Endothelial cell (in vitro differentiated cells): ENCODE results near the gene VRTN. TPM values are rescaled to one million over a fixed set of nuclear protein-coding genes. Genes with fewer than 3 reads are reported as not detected.
"Not testable (repeated sequence)": the region's sequence is repeated elsewhere in the genome, so short reads cannot be mapped to it uniquely, and the experiment has no call there.

Experiments used
- DNase-seq: peaks from one replicate; pipeline ENCODE4 v3.0.0; 2021; ENCODE audit warnings: low spot score
- H3K27ac Mint-ChIP-seq: one replicate; pipeline ENCODE4 v1.8.0; 2021; ENCODE audit warnings: mixed read lengths, inconsistent platforms; ENCODE audit not compliant: unreplicated experiment
- H3K27me3 Mint-ChIP-seq: one replicate; pipeline ENCODE4 v1.8.0; 2021; ENCODE audit warnings: mild to moderate bottlenecking, moderate library complexity, mixed read lengths, inconsistent platforms; ENCODE audit not compliant: unreplicated experiment
- H3K36me3 Mint-ChIP-seq: one replicate; pipeline ENCODE4 v1.8.0; 2021; ENCODE audit warnings: mild to moderate bottlenecking, low read depth, mixed read lengths, inconsistent platforms; ENCODE audit not compliant: unreplicated experiment
- H3K4me1 Mint-ChIP-seq: one replicate; pipeline ENCODE4 v1.8.0; 2021; ENCODE audit warnings: mild to moderate bottlenecking, mixed read lengths, inconsistent platforms; ENCODE audit not compliant: unreplicated experiment
- H3K4me3 Mint-ChIP-seq: one replicate; pipeline ENCODE4 v1.8.0; 2021; ENCODE audit warnings: mild to moderate bottlenecking, mixed read lengths, inconsistent platforms; ENCODE audit not compliant: unreplicated experiment
- H3K9me3 Mint-ChIP-seq: one replicate; pipeline ENCODE4 v1.8.0; 2021; ENCODE audit warnings: mixed read lengths, inconsistent platforms; ENCODE audit not compliant: unreplicated experiment
- total RNA-seq: library from RNA; stranded (reverse); fragmentation: NEBNext Ultra II Directional; extraction: Animal tissue kit (Norgen Biotek cat#: 25700); gene quantifications from one replicate; pipeline ENCODE4 v1.2.1, GENCODE V29; 2021; ENCODE audit not compliant: unreplicated experiment
- TF ChIP-seq, protein P1 (sequence below): fragments of 200-600 bp; sonication (generic); IDR thresholded peaks from one replicate; pipeline ENCODE4 v1.5.0; 2021; ENCODE audit warnings: antibody characterized with exemption; ENCODE audit not compliant: unreplicated experiment

Gene VRTN
- total RNA-seq, 1 donor from 2014 or later = 4.3 TPM

DNA sequence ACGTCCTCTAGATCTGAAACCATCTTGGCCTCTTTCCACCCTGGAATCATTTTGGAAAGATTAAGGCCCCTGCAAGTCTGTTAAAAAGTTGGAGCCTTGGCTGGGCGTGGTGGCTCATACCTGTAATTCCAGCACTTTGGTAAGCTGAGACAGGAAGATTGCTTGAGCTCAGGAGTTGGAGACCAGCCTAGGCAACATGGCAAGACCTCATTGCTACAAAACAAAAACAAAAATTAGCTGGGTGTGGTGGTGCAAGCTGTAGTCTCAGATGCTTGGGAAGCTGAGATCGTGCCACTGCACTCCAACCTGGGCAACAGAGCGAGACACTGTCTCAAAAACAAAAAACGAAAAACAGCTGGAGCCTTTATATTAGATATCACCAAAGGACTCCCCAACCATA, 34.7 kb upstream of the VRTN start:
- no peaks in the 10 kb centered on the region for H3K36me3 Mint-ChIP-seq
- no peak overlapping the region for H3K4me3 Mint-ChIP-seq
- H3K9me3 Mint-ChIP-seq = no peaks in the 10 kb centered on the region
- no peak for DNase-seq
- no peak overlapping the region for H3K27ac Mint-ChIP-seq
- no peaks in the 10 kb centered on the region for H3K27me3 Mint-ChIP-seq
- TF ChIP-seq, protein P1, sequence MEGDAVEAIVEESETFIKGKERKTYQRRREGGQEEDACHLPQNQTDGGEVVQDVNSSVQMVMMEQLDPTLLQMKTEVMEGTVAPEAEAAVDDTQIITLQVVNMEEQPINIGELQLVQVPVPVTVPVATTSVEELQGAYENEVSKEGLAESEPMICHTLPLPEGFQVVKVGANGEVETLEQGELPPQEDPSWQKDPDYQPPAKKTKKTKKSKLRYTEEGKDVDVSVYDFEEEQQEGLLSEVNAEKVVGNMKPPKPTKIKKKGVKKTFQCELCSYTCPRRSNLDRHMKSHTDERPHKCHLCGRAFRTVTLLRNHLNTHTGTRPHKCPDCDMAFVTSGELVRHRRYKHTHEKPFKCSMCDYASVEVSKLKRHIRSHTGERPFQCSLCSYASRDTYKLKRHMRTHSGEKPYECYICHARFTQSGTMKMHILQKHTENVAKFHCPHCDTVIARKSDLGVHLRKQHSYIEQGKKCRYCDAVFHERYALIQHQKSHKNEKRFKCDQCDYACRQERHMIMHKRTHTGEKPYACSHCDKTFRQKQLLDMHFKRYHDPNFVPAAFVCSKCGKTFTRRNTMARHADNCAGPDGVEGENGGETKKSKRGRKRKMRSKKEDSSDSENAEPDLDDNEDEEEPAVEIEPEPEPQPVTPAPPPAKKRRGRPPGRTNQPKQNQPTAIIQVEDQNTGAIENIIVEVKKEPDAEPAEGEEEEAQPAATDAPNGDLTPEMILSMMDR = no peak
- H3K4me1 Mint-ChIP-seq = peaks cover 4% of the 10 kb centered on the region

DNA sequence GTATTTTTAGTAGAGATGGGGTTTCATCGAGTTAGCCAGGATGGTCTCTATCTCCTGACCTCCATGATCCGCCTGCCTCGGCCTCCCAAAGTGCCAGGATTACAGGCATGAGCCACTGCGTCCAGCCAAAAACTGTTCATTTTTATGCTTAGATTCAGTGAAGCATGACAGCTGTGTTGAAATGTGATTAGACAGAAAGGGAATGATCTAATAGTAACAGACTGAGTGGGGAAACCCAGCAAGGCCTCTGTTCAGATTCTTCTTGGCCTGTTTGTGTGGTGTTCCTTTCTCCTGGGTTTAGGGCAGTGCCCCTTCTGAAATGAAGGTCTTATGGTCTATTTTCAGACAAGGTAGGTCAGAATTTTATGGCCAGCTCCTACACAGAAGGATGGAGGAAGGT, 33.7 kb upstream of the VRTN start:
- Mint-ChIP-seq H3K27ac (no peak overlapping the region), H3K9me3 (no peaks in the 10 kb centered on the region), H3K4me1 (no peaks in the 10 kb centered on the region), H3K27me3 (peaks cover 1% of the 10 kb centered on the region), H3K36me3 (no peaks in the 10 kb centered on the region), H3K4me3 (no peak overlapping the region)
- DNase-seq = no peak
- TF ChIP-seq, protein P1 = no peak

DNA sequence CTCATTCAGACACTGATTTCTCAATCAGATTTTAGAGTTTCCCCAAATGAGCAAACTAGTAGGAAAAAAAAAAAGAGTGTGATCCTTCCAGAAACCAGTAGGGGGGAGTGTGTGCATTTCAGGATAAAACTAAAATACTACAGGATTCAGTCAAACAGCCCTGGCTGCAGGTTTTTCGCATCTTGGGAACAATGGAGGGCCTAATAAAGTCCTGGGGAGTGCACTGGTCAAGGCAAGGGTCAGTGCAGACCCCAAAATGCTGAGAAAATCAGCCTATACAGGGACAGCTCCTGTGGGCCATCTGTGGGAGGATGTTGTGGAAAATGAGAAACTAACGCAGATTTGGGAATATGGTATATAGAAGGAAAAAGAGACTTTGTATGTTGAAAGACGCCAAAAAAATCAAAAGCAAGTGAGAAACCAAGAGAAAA, 23.3 kb upstream of the VRTN start:
- no peak overlapping the region for H3K4me3 Mint-ChIP-seq
- DNase-seq = no peak
- H3K9me3 Mint-ChIP-seq = no peaks in the 10 kb centered on the region
- no peaks in the 10 kb centered on the region for H3K36me3 Mint-ChIP-seq
- peaks cover 4% of the 10 kb centered on the region for H3K27me3 Mint-ChIP-seq
- H3K27ac Mint-ChIP-seq = no peak overlapping the region
- H3K4me1 Mint-ChIP-seq = peaks cover 7% of the 10 kb centered on the region
- TF ChIP-seq, protein P1 = peak; percentile 93

DNA sequence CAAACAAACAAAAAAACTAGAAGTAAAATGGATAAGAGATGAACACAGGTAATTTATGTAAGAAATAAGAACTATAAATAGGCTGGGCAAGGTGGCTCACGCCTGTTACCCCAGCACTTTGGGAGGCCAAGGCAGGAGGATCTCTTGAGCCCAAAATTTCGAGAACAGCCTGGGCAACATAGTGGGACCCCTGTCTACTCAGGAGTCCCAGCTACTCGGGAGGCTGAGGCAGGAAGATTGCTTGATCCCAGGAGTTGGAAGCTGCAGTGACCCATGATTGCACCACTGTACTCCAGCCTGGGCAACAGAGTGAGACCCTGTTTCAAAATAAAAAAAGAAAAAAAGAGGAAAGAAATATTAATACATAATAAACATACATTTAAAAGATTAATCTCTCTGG, 22.8 kb upstream of the VRTN start:
- H3K27ac Mint-ChIP-seq = no peak overlapping the region
- H3K27me3 Mint-ChIP-seq = peaks cover 4% of the 10 kb centered on the region
- no peaks in the 10 kb centered on the region for H3K9me3 Mint-ChIP-seq
- TF ChIP-seq, protein P1 = no peak
- H3K4me1 Mint-ChIP-seq = peaks cover 7% of the 10 kb centered on the region
- no peaks in the 10 kb centered on the region for H3K36me3 Mint-ChIP-seq
- no peak for DNase-seq
- no peak overlapping the region for H3K4me3 Mint-ChIP-seq

DNA sequence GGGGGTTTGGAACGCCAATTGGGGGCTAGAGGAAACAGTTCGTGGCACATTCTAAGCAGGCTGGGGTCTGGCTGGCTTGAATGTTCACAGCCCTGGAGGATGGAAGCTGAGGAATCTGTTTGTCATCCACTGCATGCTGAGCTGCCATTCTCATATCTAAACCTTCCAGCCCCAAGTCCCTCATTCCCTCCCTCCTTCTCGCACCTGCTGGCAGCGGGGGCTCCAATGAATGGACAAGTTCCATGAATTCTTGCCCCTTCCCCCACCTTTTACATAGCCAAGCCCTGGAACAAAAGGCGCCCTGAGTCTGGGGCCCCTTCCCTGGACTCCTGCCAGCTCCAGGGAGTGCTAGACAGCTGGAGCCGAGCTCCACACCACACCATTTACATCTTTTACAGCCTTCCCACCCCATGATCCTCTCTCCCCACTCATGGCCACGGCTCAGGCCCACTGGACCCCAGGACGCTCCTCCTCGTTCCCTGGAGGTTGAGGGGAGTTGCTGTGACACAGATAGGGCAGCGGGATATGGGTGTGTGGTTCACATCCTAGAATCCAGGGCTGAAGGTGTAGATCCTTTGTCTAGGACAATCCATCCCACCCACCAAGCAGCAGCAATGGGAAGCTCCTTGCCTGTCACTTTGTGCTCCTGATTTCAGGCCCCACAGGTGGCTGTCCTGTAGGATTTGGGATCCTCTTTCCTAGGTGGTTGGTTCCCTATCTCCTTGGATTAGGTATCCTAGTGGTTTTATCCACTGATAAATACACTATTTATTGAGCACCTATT, 21.7 kb upstream of the VRTN start:
- H3K4me3 Mint-ChIP-seq = no peak overlapping the region
- H3K4me1 Mint-ChIP-seq = peaks cover 7% of the 10 kb centered on the region
- no peaks in the 10 kb centered on the region for H3K9me3 Mint-ChIP-seq
- peaks cover 4% of the 10 kb centered on the region for H3K27me3 Mint-ChIP-seq
- peak; percentile 8 for DNase-seq
- TF ChIP-seq, protein P1 = no peak
- no peak overlapping the region for H3K27ac Mint-ChIP-seq
- no peaks in the 10 kb centered on the region for H3K36me3 Mint-ChIP-seq

DNA sequence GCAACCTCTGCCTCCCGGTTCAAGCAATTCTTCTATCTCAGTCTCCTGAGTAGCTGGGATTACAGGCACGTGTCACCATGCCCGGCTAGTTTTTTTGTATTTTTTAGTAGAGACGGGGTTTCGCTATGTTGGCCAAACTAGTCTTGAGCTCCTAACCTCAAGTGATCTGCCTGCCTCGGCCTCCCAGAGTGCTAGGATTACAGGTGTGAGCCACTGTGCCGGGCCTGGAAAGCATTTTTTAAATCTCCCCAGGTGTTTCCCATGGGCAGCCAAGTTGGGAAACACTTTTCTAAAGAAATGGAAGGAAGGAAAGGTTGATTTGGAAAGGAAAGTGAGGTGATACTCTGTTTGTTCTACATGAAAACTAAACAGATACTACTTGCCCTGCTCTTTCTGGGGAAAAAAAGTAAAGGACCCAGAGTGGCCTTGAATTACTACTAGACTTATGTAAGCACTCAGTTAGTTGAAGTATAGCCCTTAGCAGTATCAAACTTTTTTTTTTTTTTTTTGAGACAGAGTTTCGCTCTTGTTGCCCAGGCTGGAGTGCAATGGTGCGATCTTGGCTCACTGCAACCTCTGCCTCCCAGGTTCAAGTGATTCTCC, 18.2 kb upstream of the VRTN start:
- H3K4me1 Mint-ChIP-seq, DNase-seq, H3K9me3 Mint-ChIP-seq, H3K27ac Mint-ChIP-seq, H3K4me3 Mint-ChIP-seq, H3K36me3 Mint-ChIP-seq, H3K27me3 Mint-ChIP-seq: not testable (repeated sequence)
